GM12892 (cell line): ENCODE data around the gene L3MBTL1.
A peak's percentile ranks its signal among the peaks of the same experiment; 100 is the strongest.
"Not testable (repeated sequence)": the region's sequence is repeated elsewhere in the genome, so short reads cannot be mapped to it uniquely, and the experiment has no call there.

ENCODE experiments used
- DNase-seq: peaks from one replicate; pipeline ENCODE4 v3.0.0; 2011; ENCODE audit not compliant: insufficient read length
- FAIRE-seq: peaks from 2 replicates; lab custom pipeline; 2011; peaks lifted over from hg19 to GRCh38; lab: Jason Lieb, UNC
- POLR2A ChIP-seq: IDR thresholded peaks from 2 replicates; pipeline ENCODE4 v1.6.1; 2011; ENCODE audit warnings: low read depth, low read length, control low read depth
- POLR2AphosphoS5 ChIP-seq: IDR thresholded peaks from 2 replicates; pipeline ENCODE4 v1.6.1; 2011; ENCODE audit warnings: low read depth, low read length, control low read depth
- TAF1 ChIP-seq: IDR thresholded peaks from 2 replicates; pipeline ENCODE4 v1.6.1; 2011; ENCODE audit warnings: low read depth, mild to moderate bottlenecking, control low read depth, low read length, borderline replicate concordance

L3MBTL1 gene

DNA sequence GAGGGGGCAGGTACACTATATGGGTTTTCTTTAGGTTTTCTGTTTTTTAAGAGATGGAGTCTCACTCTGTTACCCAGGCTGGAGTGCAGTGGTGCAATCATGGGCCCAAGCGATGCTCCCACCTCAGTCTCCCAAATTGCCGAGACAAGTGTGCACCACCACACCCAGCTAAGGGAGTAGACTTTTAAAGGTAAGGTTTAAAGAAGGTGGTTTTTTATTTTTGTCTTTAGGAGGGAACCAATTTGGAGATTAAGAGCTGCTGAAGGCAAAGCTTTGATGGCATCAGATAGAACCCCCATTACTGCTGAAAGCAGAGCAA is 41.9 kb upstream of the L3MBTL1 start:
- TF ChIP-seq TAF1 (no peak), POLR2AphosphoS5 (no peak; the same call in 1 of the 2 replicates), POLR2A (no peak; the same call in 1 of the 2 replicates)
- no peak for FAIRE-seq
- DNase-seq = no peak

DNA sequence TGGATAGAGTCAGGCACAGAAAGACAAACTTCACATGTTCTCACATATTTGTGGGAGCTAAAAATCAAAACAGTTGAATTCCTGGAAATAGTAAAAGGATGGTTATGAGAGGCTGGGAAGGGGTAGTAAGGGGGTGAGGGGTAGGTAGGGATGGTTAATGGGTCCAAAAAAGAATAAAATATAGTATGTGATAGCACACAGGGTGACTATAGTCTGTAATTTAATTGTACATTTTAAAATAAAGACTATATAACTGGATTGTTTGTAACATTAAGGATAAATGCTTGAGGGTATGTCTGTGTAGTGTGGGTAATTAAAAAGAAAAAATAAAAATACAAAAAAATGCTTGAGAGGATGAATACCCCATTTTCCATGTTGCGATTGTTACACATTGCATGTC is 39.9 kb upstream of the L3MBTL1 start:
- DNase-seq = no peak
- no peak for FAIRE-seq
- TF ChIP-seq TAF1 (no peak), POLR2AphosphoS5 (no peak), POLR2A (no peak)

DNA sequence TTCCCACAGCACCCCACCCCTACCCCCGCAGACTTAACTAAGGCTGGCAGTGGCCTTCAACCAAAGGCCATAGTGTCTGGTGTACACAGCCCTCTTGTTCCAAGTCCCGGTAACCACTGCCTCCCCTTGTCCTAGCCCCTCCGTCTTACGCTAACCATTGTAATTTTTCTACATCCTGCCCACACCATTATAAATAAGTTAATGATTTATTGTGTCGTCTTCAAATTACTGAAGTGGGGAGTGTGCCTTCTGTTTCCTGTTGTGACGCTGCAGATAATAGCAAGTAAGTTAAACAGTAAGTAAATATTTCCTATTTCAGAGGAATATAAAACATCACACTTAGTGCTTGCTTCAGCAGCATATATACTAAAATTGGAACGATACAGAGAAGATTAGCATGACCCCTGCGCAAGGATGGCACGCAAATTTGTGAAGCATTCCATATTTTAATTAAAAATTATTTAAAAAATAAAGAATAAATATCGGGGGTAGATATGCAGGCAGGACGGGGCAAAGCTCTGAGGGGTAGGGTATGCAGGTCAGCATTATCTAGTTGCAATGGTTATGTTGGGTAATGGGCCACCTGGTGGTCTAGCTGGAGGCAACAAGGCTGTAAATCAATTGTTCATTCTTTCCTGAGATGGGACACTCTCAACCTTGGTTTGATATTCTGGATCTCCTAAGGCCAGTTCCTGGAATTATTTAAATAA is 34.7 kb upstream of the L3MBTL1 start:
- FAIRE-seq = no peak
- no peak for TF ChIP-seq POLR2A
- DNase-seq = no peak

DNA sequence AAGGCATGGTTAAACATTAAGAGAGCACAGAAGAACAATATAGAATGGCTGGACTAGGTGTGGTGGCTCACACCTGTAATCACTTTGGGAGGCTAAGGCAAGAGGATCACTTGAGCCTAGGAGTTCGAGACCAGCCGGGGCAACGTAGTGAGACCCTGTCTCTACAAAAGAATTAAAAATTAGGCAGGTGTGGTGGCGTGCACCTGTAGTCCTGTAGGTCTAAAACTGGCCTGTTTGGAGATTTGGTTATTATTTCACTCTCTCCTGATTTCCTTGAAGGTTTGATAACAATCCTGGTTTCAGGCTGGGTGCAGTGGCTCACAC is 34.2 kb upstream of the L3MBTL1 start:
- FAIRE-seq = no peak
- TF ChIP-seq POLR2AphosphoS5 (no peak), POLR2A (no peak), TAF1 (no peak)
- DNase-seq = no peak

DNA sequence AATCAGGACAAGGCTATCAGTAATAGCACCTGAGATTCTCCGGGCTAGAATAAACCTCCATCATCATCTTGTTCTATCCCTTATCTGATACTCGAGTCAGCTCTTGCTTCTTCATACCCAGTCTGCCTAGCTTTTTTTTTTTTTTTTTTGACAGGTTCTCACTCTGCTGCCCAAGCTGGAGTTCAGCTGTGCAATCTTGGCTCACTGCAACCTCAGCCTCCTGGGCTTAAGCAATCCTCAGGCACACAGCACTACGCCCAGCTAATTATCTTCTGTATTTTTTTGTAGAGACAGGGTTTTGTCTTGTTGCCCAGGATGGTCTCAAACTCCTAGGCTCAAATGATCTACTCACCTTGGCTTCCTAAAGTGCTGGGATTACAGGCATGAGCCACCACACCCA is 30.3 kb upstream of the L3MBTL1 start:
- DNase-seq (no peak), FAIRE-seq (no peak)
- TF ChIP-seq POLR2A (no peak), POLR2AphosphoS5 (no peak), TAF1 (no peak)

DNA sequence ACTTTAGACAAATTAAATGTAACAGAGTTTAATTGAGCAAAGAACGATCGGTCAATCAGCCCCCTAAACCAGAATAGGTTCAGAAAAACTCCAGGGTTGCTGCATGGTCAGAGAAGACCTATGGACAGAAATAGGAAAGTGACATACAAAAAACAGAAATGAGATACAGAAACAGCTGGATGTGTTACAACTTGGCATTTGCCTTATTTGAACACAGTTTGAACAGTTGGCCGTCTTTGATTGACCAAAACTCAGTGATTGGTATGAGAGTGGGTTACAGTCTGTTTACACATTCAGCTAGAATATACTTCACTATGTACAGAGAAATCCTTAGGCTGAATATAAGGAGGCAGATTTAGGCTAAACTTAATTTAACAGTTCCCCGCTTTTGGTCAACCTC is 29.9 kb upstream of the L3MBTL1 start:
- TF ChIP-seq TAF1 (no peak), POLR2A (no peak), POLR2AphosphoS5 (no peak)
- DNase-seq (no peak), FAIRE-seq (no peak)

DNA sequence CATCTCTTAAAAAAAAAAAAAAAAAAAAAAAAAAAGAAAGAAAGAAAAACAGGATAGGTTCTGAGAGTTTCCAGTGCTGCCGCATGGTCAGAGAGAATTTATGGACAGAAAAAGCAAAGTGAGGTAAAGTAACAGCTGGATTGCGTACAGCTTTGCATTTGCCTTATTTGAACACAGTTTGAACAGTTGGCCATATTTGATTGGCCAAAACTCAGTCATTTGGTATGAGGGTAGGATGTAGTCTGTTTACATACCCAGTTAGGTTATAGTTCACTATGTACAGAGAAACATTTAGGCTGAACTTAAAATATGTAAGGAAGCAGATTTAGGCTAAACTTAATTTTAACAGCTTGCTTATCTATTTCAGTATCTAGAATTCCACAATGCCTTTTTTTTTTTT is 17.5 kb upstream of the L3MBTL1 start:
- TF ChIP-seq TAF1 (no peak), POLR2AphosphoS5 (no peak), POLR2A (no peak)
- DNase-seq (no peak), FAIRE-seq (no peak)

DNA sequence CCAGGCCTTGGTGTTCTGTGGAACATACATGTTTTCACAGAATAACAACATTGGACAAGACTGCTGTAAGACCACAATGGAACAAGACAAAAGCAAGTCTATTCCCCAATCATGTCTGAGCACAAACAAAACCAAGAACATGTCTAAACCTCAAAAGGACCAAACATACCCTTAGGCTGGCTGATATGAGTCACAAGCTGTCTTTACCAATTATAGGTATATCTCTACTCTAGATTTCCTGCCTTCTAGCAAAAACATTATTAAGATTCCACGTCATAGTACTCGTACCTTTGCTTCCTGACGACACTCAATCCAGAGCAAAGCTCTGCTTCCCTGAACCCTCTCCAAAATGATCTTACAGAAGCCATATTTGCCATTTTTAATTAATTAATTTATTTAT is 15.4 kb upstream of the L3MBTL1 start:
- TF ChIP-seq POLR2A (no peak), POLR2AphosphoS5 (no peak), TAF1 (no peak)
- DNase-seq = no peak
- FAIRE-seq = peak; percentile 91

DNA sequence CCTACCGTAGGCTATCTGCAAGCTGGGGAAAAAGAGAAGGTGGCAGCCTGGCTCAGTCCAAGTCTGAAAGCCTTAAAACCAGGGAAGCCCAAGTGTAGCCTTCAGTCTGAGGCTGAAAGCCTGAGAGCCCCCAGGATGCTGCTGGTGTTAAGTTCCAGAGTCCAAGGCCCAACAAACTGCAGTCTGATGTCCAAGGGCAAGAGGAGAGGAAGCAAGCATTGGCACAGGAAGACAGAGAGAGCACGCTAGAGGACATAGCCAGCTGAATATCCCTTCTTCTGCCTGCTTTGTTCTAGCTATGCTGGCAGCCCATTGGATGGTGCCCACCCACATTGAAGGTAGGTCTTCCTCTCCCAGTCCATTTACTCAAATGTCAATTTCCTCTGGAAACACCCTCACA is 12.1 kb upstream of the L3MBTL1 start:
- FAIRE-seq = no peak
- TF ChIP-seq POLR2AphosphoS5 = no peak
- TF ChIP-seq TAF1 = no peak
- no peak for TF ChIP-seq POLR2A
- DNase-seq = no peak

DNA sequence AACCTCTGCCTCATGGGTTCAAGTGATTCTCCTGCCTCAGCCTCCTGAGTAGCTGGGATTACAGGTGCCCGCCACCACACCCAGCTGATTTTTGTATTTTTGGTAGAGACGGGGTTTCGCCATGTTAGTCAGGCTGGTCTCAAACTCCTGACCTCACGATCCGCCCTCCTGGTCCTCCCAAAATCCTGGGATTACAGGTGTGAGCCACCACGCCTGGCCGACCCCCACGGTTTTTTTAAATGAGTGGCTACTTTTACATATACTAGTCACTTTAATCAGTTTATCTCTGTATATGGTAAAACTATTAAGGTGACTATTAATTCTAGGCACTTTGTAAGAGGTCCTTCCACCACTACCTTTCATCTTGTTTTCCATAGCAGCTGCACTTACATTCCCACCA is 5.5 kb upstream of the L3MBTL1 start:
- DNase-seq, FAIRE-seq: not testable (repeated sequence)

DNA sequence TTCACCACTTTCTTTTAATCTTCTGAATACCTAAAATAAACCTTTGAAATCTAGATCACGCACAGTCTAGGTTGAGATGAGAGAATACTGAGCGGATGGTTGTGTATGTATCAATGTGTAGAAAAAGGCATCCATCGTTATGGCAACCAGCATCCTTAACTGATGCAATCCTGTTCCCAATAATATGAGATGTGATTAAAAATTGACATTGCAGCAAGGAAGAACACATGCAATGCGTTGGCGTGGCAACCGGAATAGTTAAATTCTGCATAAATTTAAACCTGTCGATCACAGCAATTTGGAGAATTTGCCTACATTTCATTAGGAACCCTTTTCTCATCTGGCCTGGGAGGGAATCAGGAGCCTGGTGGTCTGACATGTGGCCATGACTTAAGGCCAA is 1.3 kb upstream of the L3MBTL1 start:
- no peak for TF ChIP-seq POLR2A
- TF ChIP-seq POLR2AphosphoS5 = no peak
- TF ChIP-seq TAF1 = no peak
- no peak for DNase-seq
- FAIRE-seq = no peak

DNA sequence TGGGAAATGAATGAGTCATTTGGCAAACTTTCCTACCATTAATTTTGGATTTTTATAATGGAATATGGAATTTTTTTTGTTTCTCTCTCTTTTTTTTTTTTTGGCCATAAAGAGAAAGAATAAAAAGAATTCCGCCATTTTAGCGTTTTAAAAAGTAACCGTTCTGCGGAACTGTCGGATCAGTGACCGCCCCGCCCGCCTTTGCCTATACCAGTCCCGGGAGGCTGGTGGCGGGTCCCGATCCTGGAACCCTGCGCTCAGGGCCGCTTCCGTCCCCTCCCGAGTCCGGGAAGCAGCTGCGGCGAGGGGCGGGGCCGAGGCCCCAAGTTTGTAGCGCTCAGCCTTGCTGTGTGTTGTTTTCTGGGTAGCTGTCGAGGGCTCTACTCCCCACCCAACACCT is 609 bp downstream of the L3MBTL1 start:
- no peak for TF ChIP-seq TAF1
- no peak for TF ChIP-seq POLR2AphosphoS5
- TF ChIP-seq POLR2A = no peak
- FAIRE-seq (no peak), DNase-seq (no peak)

DNA sequence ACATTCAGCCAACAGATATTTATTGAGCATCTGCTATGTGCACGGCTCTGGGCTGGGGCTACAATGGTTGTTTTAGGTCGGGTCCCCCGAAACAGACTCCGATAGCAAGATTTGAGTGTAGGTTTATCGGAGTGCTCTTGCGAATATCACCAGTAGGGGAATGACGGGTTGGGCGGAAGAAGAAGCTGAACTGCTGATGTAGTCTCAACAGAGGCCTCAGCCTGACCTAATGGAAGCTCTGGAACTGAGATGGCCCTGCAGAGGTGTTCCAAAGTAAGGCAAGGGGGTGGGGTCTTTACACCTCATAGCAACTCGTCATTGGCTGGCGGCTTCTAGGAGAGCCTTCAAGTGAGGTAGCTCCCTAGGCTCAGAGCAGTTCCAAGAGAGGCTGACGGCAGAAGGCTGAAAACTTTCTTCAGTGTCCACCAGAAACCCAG is 1.1 kb downstream of the L3MBTL1 start:
- DNase-seq = no peak
- TF ChIP-seq TAF1 (no peak), POLR2AphosphoS5 (no peak), POLR2A (no peak)
- no peak for FAIRE-seq
